Measurements from ENCODE around the gene PRKD3.

DNA sequence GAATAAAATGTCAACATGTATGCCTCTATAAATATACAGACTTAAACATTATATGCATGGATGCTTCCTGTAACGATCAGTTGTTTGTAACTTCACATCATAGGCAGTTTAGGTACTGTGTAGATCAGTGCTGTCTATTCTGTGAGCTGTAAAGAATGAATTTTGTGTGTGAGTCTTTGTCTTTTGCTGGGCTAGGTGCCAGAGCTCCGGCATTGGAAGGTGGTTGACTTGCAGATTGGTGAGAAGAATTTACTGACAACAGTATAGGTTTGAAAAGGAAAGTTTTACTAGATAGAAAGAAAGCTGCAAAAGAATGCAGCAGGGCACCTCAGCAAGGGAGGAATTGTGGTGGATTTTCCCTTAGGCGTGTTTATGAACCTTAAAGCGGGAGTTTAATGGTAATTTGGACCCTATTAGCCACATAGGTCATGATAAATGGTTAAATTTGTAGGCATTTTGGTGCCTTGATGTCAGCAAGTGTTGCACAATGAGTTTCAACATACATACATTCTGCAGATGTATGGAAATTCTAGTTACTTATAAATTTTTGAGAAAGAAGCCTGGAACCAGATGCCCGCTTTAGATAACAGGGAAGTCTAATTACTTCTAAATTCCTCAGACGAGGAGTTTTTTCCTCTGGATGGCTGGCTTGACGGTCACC, 13.1 kb upstream of the PRKD3 start:
- TF ChIP-seq, protein P1, sequence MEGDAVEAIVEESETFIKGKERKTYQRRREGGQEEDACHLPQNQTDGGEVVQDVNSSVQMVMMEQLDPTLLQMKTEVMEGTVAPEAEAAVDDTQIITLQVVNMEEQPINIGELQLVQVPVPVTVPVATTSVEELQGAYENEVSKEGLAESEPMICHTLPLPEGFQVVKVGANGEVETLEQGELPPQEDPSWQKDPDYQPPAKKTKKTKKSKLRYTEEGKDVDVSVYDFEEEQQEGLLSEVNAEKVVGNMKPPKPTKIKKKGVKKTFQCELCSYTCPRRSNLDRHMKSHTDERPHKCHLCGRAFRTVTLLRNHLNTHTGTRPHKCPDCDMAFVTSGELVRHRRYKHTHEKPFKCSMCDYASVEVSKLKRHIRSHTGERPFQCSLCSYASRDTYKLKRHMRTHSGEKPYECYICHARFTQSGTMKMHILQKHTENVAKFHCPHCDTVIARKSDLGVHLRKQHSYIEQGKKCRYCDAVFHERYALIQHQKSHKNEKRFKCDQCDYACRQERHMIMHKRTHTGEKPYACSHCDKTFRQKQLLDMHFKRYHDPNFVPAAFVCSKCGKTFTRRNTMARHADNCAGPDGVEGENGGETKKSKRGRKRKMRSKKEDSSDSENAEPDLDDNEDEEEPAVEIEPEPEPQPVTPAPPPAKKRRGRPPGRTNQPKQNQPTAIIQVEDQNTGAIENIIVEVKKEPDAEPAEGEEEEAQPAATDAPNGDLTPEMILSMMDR (IDR thresholded peaks at IDR 0.05): no peak
- TF ChIP-seq, protein P2, sequence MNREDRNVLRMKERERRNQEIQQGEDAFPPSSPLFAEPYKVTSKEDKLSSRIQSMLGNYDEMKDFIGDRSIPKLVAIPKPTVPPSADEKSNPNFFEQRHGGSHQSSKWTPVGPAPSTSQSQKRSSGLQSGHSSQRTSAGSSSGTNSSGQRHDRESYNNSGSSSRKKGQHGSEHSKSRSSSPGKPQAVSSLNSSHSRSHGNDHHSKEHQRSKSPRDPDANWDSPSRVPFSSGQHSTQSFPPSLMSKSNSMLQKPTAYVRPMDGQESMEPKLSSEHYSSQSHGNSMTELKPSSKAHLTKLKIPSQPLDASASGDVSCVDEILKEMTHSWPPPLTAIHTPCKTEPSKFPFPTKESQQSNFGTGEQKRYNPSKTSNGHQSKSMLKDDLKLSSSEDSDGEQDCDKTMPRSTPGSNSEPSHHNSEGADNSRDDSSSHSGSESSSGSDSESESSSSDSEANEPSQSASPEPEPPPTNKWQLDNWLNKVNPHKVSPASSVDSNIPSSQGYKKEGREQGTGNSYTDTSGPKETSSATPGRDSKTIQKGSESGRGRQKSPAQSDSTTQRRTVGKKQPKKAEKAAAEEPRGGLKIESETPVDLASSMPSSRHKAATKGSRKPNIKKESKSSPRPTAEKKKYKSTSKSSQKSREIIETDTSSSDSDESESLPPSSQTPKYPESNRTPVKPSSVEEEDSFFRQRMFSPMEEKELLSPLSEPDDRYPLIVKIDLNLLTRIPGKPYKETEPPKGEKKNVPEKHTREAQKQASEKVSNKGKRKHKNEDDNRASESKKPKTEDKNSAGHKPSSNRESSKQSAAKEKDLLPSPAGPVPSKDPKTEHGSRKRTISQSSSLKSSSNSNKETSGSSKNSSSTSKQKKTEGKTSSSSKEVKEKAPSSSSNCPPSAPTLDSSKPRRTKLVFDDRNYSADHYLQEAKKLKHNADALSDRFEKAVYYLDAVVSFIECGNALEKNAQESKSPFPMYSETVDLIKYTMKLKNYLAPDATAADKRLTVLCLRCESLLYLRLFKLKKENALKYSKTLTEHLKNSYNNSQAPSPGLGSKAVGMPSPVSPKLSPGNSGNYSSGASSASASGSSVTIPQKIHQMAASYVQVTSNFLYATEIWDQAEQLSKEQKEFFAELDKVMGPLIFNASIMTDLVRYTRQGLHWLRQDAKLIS (CRISPR knock-in tag; IDR thresholded peaks at IDR 0.05; ENCODE audit: borderline replicate concordance): no peak
- TF ChIP-seq RELA (CRISPR knock-in tag; IDR thresholded peaks at IDR 0.05; ENCODE audit: borderline replicate concordance) (no peak), FOXJ3 (CRISPR knock-in tag; IDR thresholded peaks at IDR 0.05; ENCODE audit: borderline replicate concordance) (no peak), MYBL2 (CRISPR knock-in tag; IDR thresholded peaks at IDR 0.05) (no peak), NFATC4 (CRISPR knock-in tag; IDR thresholded peaks at IDR 0.05) (no peak), ZNF138 (CRISPR knock-in tag; conservative IDR thresholded peaks at IDR 0.05) (no peak), NFYB (CRISPR knock-in tag; conservative IDR thresholded peaks at IDR 0.05; ENCODE audit: low read depth) (no peak)
- TF ChIP-seq, protein P3, sequence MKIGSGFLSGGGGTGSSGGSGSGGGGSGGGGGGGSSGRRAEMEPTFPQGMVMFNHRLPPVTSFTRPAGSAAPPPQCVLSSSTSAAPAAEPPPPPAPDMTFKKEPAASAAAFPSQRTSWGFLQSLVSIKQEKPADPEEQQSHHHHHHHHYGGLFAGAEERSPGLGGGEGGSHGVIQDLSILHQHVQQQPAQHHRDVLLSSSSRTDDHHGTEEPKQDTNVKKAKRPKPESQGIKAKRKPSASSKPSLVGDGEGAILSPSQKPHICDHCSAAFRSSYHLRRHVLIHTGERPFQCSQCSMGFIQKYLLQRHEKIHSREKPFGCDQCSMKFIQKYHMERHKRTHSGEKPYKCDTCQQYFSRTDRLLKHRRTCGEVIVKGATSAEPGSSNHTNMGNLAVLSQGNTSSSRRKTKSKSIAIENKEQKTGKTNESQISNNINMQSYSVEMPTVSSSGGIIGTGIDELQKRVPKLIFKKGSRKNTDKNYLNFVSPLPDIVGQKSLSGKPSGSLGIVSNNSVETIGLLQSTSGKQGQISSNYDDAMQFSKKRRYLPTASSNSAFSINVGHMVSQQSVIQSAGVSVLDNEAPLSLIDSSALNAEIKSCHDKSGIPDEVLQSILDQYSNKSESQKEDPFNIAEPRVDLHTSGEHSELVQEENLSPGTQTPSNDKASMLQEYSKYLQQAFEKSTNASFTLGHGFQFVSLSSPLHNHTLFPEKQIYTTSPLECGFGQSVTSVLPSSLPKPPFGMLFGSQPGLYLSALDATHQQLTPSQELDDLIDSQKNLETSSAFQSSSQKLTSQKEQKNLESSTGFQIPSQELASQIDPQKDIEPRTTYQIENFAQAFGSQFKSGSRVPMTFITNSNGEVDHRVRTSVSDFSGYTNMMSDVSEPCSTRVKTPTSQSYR (CRISPR knock-in tag; IDR thresholded peaks at IDR 0.05): no peak
- TF ChIP-seq, protein P4, sequence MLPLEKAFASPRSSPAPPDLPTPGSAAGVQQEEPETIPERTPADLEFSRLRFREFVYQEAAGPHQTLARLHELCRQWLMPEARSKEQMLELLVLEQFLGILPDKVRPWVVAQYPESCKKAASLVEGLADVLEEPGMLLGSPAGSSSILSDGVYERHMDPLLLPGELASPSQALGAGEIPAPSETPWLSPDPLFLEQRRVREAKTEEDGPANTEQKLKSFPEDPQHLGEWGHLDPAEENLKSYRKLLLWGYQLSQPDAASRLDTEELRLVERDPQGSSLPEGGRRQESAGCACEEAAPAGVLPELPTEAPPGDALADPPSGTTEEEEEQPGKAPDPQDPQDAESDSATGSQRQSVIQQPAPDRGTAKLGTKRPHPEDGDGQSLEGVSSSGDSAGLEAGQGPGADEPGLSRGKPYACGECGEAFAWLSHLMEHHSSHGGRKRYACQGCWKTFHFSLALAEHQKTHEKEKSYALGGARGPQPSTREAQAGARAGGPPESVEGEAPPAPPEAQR (CRISPR knock-in tag; IDR thresholded peaks at IDR 0.05): no peak
